Endothelial cell of umbilical vein (primary cell): ENCODE measurements around the gene GPR42.

ENCODE experiments used
- CTCF ChIP-seq, 2 donors: IDR thresholded peaks; 1 replicate in 1 of 2; 2 replicates in 1 of 2; pipeline ENCODE4 v1.5.1; 2011; ENCODE audit warnings: low read length in 2 of 2, mild to moderate bottlenecking in 2 of 2, moderate library complexity in 2 of 2, control low read depth in 1 of 2, inconsistent platforms in 1 of 2, low read depth in 1 of 2; ENCODE audit not compliant: insufficient read depth in 1 of 2; ENCODE audit errors: extremely low read depth in 1 of 2
- EZH2 ChIP-seq: IDR thresholded peaks from 2 replicates; pipeline ENCODE4 v1.6.1; 2012; ENCODE audit warnings: borderline replicate concordance, low read depth, mild to moderate bottlenecking, moderate library complexity, low read length, inconsistent platforms; ENCODE audit not compliant: severe bottlenecking
- GATA2 ChIP-seq: IDR thresholded peaks from 2 replicates; pipeline ENCODE4 v1.7.0; 2011; ENCODE audit warnings: low read depth, mild to moderate bottlenecking, moderate library complexity, mixed read lengths, low read length; ENCODE audit not compliant: insufficient read length, insufficient read depth
- JUN ChIP-seq: IDR thresholded peaks from 2 replicates; pipeline ENCODE4 v1.6.1; 2011; ENCODE audit warnings: borderline replicate concordance, low read depth; ENCODE audit not compliant: insufficient read length, insufficient read depth
- MAX ChIP-seq: IDR thresholded peaks from 2 replicates; pipeline ENCODE4 v1.6.1; 2011; ENCODE audit not compliant: insufficient read depth, insufficient read length
- POLR2AphosphoS5 ChIP-seq: IDR thresholded peaks from 2 replicates; pipeline ENCODE4 v1.6.1; 2012; ENCODE audit warnings: low read depth, mild to moderate bottlenecking, control low read depth, low read length, moderate library complexity; ENCODE audit not compliant: insufficient read depth

GRCh38 chr19:35341006-35341405 lies 29.9 kb upstream of the GPR42 start:
- TF ChIP-seq CTCF (IDR thresholded peaks at IDR 0.05; ENCODE audit: extremely low read depth in 1 of 2, insufficient read depth in 1 of 2, low read depth in 1 of 2, low read length in 2 of 2) (no peak), JUN (no peak), GATA2 (no peak), EZH2 (no peak), POLR2AphosphoS5 (no peak), MAX (no peak)
